ENCODE results near the gene MPPE1.
"Not testable (repeated sequence)": the region's sequence is repeated elsewhere in the genome, so short reads cannot be mapped to it uniquely, and the experiment has no call there.

Gene MPPE1

DNA sequence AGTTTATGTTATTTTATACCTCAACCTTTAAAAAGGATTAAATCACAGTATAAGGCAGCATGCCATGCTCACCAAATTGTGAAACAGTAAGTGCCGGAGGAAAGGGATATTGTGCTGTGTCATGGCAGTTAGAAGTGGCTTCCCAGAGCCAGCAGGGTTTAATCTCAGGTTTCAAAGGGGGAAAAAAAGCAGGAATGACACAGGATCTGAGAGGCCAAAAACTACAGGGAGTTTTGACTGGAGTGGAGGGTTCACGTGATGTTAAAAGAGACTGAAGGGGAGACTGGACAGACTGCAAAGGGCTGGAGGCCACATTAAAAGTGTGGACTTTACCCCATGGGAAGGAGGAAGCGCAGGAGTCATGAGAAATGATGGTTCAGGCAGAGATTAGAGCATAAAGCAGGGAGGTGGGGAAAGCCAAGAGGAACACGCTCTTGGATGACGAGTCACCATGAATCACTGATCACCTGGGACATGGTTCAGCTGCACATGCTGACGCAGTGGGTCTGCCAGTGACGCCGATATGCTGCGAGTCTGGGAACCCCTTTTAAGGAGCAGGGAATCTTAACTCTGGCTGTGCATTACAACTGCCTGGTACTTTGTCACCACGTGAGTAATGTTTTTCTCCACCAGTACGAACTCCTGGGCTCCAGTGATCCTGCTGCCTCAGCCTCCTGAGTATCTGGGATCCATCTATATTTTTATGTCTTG, 50.8 kb downstream of the MPPE1 start:
- DNase-seq (ENCODE audit: low read depth in 3 of 3), result no peak

DNA sequence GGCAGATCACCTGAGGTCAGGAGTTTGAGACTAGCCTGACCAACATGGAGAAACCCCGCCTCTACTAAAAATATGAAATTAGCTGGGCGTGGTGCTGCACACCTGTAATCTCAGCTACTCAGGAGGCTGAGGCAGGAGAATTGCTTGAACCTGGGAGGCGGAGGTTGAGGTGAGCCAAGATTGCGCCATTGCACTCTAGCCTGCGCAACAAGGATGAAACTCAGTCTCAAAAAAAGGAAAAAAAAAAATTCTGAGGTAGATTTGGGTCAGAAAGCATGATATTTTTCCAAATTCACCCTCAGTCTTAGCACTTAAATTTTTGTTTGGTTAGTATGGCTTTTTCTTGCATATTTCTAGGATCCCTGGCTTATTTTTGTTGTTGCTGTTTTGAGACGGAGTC, 53.6 kb downstream of the MPPE1 start:
- not testable (repeated sequence) for DNase-seq (ENCODE audit: low read depth in 3 of 3)

DNA sequence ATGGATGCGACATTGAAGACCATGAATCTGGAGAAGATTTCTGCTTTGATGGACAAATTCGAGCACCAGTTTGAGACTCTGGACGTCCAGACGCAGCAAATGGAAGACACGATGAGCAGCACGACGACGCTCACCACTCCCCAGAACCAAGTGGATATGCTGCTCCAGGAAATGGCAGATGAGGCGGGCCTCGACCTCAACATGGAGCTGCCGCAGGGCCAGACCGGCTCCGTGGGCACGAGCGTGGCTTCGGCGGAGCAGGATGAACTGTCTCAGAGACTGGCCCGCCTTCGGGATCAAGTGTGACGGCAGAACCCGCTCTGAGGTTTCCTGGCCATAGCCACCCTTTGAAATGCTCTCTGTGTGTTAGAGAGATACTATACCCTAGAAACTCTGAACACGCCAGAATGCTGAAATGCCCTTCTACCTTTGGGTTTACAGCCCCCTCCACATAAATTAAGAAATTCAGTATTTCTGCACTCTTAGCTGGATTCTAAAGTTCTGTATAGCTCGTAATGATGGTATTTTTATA, 56.2 kb downstream of the MPPE1 start:
- DNase-seq (ENCODE audit: low read depth in 3 of 3), result peak in 2 of 3 experiments; percentile 6 to 9

DNA sequence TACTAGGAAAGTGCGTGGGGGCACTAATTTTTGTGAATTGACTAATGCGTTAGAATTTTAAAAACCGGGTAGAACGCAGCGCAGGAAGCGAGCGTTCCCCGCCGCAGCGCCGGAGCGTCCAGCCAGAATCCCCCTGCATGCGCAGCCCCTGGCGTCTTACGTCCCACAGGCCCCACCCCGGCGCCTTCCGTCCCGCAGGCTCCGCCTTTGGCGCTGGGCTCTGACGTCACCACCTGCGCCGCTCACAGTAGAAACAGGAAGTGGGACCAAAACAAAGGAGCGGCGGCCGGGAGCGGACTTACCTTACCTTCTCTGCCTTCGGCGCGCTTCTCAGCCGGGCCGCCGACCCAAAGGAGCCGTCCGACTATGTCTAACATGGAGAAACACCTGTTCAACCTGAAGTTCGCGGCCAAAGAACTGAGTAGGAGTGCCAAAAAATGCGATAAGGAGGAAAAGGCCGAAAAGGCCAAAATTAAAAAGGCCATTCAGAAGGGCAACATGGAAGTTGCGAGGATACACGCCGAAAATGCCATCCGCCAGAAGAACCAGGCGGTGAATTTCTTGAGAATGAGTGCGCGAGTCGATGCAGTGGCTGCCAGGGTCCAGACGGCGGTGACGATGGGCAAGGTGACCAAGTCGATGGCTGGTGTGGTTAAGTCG, 56.8 kb downstream of the MPPE1 start, which contains the start of gene CHMP1B:
Gene CHMP1B (plus strand): TSS at position 268 of the 660 bp plus-strand sequence. CDS start 99 bp downstream, at position 367.
- DNase-seq (ENCODE audit: low read depth in 3 of 3), result peak; percentile 89 to 94 (median 92)

DNA sequence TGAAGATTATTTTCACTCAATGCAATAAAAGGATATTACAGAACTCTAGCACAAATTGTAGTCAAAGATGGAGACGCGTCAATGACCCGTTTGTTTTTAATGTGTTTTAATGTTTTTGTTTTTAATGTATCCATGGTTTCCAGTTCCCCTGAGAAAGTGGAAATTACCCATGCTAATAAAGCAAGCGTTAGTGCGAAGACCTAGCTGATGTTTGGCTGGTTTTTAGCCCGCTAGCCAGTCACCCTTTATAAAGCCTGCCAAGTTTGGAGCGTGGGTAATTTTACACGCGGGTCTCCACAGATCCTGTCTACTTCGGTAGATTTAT, 57.3 kb downstream of the MPPE1 start:
- DNase-seq (ENCODE audit: low read depth in 3 of 3), result no peak

DNA sequence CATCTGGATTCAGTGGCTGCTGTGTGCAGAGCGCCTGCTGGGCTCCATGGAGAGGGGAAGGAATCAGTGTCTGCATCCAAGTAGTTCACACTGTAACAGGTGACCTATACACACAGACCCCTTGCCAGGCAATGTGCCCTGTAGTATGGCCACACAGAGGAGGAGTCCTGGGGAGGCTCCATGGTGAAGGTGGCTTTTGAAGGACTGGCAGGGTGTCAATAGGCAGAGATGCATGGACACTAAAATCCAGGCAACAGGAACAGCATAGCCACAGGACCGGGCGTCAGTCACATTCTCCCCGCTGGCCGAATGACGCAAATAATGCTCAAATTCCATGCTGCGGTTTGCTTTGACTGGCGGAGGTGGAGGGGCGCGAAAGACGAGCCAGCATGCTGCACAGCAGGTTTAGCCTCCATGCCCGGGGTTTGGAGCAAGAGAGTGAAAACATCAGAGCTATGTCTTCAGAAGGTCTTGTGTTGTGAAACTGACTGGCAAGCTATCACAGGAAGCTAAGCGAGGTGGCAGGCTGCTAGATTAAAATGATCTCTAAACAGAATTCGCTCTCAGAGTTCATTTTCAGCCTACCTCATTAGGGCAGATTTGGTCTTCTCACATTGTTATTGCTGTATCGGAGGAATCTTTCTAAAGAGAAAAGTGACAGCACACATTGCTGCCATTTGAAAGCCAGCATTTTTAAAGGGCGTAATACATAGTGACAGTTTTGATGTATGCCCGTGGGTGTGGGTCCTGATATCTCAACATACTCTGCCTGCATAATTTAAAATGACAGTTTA, 58.1 kb downstream of the MPPE1 start:
- DNase-seq (ENCODE audit: low read depth in 3 of 3), result peak; percentile 9 to 30 (median 18)

DNA sequence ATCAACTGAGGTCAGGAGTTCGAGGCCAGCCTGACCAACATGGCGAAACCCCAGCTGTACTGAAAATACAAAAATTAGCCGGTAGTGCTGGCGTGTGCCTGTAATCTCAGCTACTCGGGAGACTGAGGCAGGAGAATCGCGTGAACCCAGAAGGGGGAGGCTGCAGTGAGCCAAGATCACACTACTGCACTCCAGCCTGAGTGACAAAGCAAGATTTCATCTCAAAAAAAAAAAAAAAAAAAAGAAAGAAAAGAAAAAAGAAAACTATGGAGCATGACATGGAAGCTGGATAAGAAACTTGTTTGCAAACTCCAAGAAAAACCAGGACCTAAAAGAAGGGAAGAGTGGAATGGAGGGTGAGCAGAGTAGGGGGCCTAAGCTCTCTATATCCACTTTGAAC, 58.8 kb downstream of the MPPE1 start:
- DNase-seq (ENCODE audit: low read depth in 3 of 3), result no peak

DNA sequence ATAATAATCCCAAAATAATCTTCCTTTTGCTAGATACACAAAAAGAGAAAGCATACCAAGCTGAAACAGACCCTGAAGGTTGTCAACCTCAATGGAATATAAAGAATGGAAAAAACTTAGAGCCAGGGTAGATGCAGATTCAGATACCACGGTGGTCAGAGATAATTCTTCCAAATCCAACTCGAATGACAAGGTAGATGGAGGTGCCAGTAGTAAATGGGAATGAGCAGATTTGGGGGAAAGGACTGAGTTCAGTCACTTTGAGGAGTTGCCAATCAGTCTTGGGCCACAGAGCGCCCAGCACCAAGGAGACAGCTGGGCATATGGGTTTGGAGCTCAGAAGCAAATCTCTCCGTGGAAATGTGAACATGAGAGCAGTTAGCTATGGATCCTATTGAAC, 60.3 kb downstream of the MPPE1 start:
- no peak for DNase-seq (ENCODE audit: low read depth in 3 of 3)

DNA sequence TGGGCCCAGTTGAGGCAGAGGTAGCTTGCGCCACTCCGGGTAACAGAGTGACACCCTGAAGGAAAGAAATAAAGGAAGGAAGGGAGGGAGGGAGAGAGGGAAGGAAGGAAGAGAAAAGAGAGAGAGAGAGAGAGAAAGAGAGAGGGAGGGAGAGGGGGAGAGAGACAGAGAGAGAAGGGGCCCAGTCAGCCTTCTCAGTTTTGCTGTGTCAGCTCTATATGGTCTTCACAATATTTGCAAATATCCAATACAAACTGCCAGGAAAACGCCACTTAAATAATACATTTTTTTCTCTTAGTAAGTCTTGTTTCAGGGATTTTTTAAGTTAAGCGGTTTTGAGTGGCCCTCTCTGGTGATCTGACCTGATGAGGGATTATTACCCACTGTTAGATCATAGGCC, 62.5 kb downstream of the MPPE1 start:
- no peak for DNase-seq (ENCODE audit: low read depth in 3 of 3)

DNA sequence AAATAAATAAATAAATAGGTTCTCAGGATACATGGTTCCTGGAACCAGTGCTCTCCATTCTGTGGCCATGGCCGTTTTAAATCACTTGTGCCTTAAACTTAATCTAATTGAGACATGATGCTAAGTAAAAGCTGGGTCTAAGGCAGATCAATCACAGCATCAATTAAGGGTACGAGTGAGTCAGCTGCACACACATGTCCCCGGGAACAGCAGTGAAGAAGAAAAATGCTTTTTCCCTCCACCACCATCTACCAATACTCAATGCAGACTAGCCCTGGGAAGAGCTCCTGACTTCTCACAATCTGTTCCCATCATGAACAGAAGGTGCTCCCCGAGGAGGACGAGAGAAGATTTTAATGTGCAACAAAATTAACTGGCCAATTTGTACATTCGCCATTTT, 63.7 kb downstream of the MPPE1 start:
- DNase-seq (ENCODE audit: low read depth in 3 of 3), result no peak

DNA sequence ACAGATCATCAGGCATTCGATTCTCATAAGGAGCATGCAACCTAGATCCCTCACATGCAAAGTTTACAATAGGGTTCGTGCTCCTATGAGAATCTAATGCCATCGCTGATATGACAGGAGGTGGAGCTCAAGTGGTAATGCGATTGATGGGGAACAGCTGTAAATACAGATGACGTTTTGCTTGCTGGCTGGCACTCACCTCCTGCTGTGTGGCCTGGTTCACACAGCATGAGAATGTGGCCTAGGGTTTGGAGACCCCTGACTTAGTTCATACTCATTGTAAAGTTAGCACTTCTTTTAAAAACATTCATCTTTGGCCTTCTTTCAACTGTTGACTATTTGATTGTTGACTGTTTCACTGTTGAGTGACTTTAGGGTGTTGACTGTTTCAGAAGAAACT, 65.6 kb downstream of the MPPE1 start:
- no peak for DNase-seq (ENCODE audit: low read depth in 3 of 3)

DNA sequence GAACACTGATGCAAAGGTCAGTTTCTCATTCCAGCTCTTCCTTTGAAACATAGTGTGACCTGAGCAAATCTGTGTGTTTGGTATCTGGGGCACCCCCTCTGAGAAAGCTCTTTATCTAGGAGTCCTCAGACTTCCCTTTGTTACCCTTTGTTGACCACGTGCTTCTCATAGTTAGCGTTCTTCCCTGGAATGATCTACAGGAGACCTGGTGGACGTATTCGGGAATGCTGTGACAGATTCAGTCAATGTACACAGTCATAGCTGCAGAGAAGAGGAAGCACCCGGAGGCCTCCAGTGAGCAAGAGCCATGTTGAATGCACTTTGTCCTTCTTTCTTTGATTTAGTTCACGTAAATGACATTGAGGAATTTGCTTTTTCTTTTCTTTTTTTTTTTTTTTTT, 67.6 kb downstream of the MPPE1 start:
- DNase-seq (ENCODE audit: low read depth in 3 of 3), result no peak

DNA sequence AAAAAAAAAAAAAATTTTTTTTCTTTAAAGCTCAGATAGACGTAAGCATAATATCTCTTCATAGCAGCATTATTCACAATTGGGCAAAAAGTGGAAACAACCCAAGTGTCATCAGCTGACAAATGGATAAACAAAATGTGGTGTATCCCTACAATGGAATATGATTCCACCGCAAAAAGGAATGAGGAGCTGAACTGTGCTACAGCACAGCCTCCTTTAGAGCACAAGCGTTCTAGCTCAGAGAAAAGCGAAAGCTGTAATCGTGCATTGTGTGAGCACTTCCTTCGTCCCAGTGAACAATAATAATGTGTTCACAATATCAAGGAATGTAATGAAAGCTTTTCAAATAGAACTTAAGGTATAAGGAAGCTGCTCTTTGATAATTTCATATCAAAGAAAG, 68.6 kb downstream of the MPPE1 start:
- DNase-seq (ENCODE audit: low read depth in 3 of 3), result no peak

DNA sequence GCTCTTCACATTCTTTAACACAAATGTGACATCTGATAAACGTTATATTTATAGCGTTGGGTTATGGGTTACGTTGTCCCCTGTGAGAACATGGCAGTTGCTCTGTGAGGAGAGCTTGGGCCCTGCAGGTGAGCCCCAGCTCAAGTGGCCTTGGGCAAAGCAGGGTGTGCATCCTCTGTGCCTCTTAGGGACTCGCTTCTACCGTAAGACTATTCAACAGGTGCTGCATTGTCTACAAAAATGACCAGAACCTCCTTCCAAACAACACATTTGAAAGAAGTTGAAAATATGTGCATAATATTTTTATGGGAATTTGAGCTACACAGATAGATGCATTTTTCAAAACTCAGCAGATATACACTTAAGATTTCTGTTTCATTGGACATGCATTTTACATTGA, 73.3 kb downstream of the MPPE1 start:
- DNase-seq (ENCODE audit: low read depth in 3 of 3), result no peak

Measured in stimulated activated CD4-positive, alpha-beta T cell treated with anti-CD3 and anti-CD28 coated beads, TNF-alpha, amount 100 ng/mL, for 4 hours (primary cell).